SH-SY5Y (cell line): ENCODE measurements around the gene SLX9.

Experiments
- GATA2 ChIP-seq: IDR thresholded peaks from 2 replicates; pipeline ENCODE4 v1.6.1; 2011; ENCODE audit warnings: mild to moderate bottlenecking, low read depth, low read length
- GATA3 ChIP-seq: IDR thresholded peaks from 2 replicates; pipeline ENCODE4 v1.6.1; 2011; ENCODE audit warnings: low read depth, mild to moderate bottlenecking, low read length, moderate library complexity

DNA sequence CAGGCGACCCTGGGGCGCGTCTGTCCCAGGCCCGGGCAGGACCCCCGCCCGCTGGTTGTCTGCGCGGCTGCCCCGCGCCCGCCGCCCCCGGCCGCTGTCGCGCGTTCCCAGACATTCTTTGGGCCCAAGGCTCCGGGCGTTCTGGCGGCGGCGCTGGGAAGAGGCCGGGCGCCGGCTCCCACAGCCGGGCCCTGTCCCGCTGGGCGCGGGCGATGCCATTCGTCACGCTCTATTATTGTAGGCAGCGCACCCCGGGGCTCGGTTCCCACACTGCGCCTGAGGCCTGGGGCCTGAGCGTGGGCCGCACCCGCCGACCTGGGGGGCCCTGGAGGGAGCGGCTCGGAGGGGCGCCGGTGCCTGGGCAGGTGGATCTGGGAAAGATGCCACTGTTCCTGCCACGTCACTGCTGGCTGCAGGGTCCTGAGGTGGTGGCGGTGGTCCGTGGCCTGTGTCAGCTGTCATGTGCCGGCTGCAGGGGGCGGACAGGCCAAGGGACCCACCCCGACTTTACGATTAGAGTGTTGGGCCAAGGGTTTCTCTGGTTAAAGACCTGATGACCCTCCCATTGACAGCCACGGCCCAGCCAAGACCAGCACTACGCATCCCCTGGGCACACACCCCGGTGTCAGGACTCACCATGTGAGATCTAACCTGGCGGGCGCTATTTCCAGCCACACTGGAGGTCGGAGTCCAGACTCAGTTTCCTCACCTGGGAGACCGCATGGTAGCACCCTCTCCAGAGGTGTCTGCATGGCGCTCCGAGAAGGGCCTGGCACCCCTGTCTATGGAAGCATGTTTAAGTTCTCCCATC lies 79.5 kb downstream of the SLX9 start:
- TF ChIP-seq GATA2 (no peak), GATA3 (no peak)
